DMS53 treated with DMSO at 0.1 percent for 48 hours (cell line): ENCODE results near the gene TSKU.
A peak's percentile ranks its signal among the peaks of the same experiment; 100 is the strongest.
"Not testable (repeated sequence)": the region's sequence is repeated elsewhere in the genome, so short reads cannot be mapped to it uniquely, and the experiment has no call there.

ENCODE experiments used
- DNase-seq: peaks from one replicate; lab custom pipeline; 2025; ENCODE audit not compliant: unreplicated experiment; lab: John Stamatoyannopoulos, UW

TSKU gene

DNA sequence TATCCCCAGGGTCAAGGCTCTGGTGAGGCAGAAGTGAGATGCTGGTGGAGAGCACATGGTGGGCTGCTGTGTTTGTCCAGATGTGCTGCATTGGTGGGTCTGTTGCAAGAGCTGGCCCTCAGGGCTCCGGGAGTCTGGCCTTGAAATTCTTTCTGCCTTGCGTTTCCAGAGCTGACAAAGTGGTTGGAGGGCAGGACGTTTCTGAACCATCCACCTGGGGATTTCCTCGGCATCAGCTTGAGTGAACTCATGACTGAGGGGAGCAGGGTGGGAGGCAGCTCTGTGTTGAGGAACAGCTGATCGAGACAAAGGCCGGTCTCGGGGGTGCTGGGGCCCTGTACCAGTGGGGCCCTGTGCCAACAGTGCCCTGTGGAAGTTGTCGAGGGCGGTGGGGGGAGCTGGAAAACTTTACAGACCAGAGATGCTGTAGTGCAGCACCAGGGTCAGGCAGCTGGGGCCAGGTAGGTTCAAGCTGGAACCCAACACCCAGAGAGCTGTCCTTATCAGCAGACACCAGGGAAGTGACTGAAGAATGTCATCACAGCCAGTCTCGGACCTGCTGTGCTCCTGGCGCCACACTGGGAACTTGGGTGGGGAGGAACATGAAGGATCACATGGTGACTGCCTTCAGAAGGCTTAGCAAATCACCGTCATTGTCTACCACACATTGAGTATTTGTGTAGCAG lies 4.9 kb downstream of the TSKU start:
- no peak for DNase-seq

- no peak for DNase-seq
These were observed 5.7 kb downstream of the TSKU start for GRCh38 chr11:76788661-76789442.

- DNase-seq = no peak
These were observed 6.2 kb downstream of the TSKU start for GRCh38 chr11:76789443-76789719.

DNA sequence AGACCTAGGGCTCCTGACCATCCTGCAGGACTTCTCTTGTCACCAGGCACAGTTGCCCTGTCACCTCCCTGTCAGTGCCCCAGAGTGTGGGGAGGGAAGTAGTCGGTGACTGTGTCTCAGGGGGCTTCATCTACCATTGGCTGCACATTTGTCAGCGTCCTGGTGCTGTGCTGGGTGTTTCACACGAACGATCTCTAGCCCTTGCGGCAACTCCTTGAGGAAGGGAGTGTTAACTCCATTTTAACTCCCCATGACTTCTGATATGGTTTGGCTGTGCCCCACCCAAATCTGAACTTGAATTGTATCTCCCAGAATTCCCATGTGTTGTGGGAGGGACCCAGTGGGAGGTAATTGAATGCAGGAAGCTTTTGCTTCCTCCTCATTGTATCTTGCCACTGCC lies 7.1 kb downstream of the TSKU start:
- DNase-seq = no peak

GRCh38 chr11:76791002-76791770 lies 8.0 kb downstream of the TSKU start:
- DNase-seq = not testable (repeated sequence)

DNA sequence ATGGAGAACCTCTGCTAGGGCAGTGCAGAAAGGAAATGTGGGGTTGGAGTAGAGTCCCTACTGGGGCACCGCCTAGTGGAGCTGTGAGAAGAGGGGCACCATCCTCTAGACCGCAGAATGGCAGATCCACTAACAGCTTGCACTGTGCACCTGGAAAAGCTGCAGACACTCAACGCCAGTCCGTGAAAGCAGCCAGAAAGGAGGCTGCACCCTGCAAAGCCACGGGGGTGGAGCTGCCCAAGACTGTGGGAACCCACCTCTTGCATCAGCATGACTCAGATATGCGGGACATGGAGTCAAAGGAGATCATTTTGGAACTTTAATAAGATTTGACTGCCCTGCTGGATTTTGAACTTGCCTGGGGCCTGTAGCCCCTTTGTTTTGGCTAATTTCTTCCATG lies 8.7 kb downstream of the TSKU start:
- no peak for DNase-seq

GRCh38 chr11:76792505-76793264 lies 9.5 kb downstream of the TSKU start:
- no peak for DNase-seq

GRCh38 chr11:76793391-76794291 lies 10.5 kb downstream of the TSKU start:
- no peak for DNase-seq

DNA sequence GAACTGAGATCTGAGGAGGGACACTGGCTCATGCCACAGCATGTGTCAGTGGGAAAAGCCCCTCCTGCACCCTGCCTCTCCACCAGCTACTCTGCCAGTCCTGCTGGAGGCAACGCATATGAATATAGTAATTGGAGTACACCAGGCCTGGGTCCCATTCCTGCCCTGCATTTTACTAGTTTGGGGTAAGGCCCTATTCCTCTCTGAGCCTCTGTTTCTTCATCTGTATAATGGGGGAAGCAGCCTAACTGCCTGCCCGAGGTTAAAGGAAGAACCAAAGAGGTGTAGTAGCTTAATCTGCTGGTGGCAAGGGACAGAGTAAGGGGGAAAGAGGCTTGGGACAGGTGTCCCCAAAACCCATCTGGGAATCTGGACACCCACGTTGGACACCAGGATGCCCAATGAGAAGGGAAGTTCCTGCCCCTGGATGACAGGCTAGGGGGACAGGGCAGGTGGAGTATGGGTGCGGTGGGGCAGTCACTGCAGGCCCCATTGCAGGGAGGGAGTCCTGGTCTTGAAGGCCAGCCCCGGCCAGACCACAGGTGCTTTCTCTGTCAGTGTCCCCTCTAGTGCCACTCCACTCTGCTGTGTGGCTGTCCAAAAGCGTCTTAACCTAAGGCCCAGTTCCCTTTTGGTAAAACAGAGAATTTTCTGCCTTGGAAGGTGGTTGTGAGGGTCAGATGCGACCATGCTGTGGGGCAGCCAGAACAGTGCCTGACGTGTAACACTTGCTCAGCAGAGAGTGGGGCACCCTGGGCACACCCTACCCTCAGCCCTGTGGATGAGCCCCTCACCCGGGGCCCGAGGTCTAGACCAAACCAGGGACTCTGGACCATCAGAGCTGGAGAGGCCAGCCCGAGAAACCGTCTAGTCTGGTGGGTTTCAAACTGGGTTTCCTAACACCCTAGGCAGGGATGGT lies 11.5 kb downstream of the TSKU start:
- no peak for DNase-seq

DNA sequence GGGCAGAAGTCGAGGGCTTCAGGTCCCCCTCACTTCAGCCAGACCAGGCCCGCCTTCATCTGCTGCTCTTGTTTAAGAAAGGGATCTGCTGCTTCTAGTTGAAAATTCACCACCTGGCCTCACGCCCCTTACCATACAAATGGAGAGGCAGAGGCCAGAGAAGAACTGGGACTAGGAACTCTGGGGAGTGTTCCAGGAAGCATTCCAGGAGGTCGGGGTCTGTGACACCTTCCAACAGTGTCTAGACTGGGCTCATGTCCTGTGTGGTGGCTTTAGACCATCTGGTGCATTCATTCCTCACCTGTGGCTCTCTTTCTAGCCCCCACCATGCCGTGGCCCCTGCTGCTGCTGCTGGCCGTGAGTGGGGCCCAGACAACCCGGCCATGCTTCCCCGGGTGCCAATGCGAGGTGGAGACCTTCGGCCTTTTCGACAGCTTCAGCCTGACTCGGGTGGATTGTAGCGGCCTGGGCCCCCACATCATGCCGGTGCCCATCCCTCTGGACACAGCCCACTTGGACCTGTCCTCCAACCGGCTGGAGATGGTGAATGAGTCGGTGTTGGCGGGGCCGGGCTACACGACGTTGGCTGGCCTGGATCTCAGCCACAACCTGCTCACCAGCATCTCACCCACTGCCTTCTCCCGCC lies 12.3 kb downstream of the TSKU start:
- no peak for DNase-seq

DNA sequence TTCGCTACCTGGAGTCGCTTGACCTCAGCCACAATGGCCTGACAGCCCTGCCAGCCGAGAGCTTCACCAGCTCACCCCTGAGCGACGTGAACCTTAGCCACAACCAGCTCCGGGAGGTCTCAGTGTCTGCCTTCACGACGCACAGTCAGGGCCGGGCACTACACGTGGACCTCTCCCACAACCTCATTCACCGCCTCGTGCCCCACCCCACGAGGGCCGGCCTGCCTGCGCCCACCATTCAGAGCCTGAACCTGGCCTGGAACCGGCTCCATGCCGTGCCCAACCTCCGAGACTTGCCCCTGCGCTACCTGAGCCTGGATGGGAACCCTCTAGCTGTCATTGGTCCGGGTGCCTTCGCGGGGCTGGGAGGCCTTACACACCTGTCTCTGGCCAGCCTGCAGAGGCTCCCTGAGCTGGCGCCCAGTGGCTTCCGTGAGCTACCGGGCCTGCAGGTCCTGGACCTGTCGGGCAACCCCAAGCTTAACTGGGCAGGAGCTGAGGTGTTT lies 12.8 kb downstream of the TSKU start:
- no peak for DNase-seq

DNA sequence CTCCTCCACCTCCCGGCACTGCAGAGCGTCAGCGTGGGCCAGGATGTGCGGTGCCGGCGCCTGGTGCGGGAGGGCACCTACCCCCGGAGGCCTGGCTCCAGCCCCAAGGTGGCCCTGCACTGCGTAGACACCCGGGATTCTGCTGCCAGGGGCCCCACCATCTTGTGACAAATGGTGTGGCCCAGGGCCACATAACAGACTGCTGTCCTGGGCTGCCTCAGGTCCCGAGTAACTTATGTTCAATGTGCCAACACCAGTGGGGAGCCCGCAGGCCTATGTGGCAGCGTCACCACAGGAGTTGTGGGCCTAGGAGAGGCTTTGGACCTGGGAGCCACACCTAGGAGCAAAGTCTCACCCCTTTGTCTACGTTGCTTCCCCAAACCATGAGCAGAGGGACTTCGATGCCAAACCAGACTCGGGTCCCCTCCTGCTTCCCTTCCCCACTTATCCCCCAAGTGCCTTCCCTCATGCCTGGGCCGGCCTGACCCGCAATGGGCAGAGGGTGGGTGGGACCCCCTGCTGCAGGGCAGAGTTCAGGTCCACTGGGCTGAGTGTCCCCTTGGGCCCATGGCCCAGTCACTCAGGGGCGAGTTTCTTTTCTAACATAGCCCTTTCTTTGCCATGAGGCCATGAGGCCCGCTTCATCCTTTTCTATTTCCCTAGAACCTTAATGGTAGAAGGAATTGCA lies 13.5 kb downstream of the TSKU start:
- DNase-seq = no peak

- DNase-seq = no peak
These were observed 14.4 kb downstream of the TSKU start for GRCh38 chr11:76797341-76798201.

- DNase-seq = no peak
These were observed 15.0 kb downstream of the TSKU start for GRCh38 chr11:76798202-76798581.

DNA sequence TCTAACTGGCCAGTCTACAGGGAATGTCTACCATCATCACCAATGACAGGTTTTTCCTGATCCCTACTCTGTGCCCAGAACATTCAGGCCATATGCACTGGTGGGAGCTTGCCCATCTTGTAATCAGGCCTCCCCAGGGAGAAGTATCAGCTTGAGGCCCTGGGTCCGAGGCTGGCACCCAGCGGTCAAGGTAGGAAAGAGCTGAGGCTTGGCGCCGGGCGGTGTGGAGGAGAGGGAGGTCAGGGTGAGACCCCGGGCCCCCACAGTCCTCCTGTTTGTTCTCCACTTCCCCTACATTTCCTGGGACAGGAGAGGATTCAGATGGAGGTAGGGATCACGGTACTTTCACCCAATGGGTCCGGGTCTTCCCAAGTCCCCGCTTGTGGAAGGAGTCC lies 15.5 kb downstream of the TSKU start:
- DNase-seq = no peak

- DNase-seq = peak; percentile 78
These were observed 16.1 kb downstream of the TSKU start for GRCh38 chr11:76799066-76799804.
